GM19351 (cell line): ENCODE results near the gene ANKRD34B.

Experiments
- ATAC-seq: cut with Tn5 transposase; IDR thresholded peaks from one replicate; pipeline ENCODE4 v1.9.1; 2021; ENCODE audit warnings: mild to moderate bottlenecking, moderate library complexity; ENCODE audit not compliant: unreplicated experiment

Gene ANKRD34B

GRCh38 chr5:80573062-80573461 lies 3.0 kb upstream of the ANKRD34B start:
- no peak for ATAC-seq

- peak; percentile 13 for ATAC-seq
These were observed 757 bp downstream of the ANKRD34B start for GRCh38 chr5:80569086-80569960.

GRCh38 chr5:80568251-80568650 lies 1.8 kb downstream of the ANKRD34B start:
- no peak for ATAC-seq

- ATAC-seq, result no peak
These were observed 3.3 kb downstream of the ANKRD34B start for GRCh38 chr5:80566711-80567259.

- no peak for ATAC-seq
These were observed 4.8 kb downstream of the ANKRD34B start for GRCh38 chr5:80565330-80565729.

GRCh38 chr5:80559244-80559643 lies 10.8 kb downstream of the ANKRD34B start:
- no peak for ATAC-seq

- no peak for ATAC-seq
These were observed 15.0 kb downstream of the ANKRD34B start for GRCh38 chr5:80555099-80555498.

- no peak for ATAC-seq
These were observed 15.4 kb downstream of the ANKRD34B start for GRCh38 chr5:80554646-80555045.

- no peak for ATAC-seq
These were observed 28.7 kb downstream of the ANKRD34B start for GRCh38 chr5:80541392-80541791.

GRCh38 chr5:80540691-80541090 lies 29.4 kb downstream of the ANKRD34B start:
- no peak for ATAC-seq

- no peak for ATAC-seq
These were observed 53.3 kb downstream of the ANKRD34B start for GRCh38 chr5:80516826-80517225.

- ATAC-seq, result no peak
These were observed 60.7 kb downstream of the ANKRD34B start for GRCh38 chr5:80509362-80509761.

GRCh38 chr5:80508844-80509243 lies 61.2 kb downstream of the ANKRD34B start:
- no peak for ATAC-seq

GRCh38 chr5:80507663-80508062 lies 62.4 kb downstream of the ANKRD34B start:
- ATAC-seq, result no peak
